GM23338 (cell line): Measurements from ENCODE around the gene FHIT. TPM values are rescaled to one million over a fixed set of nuclear protein-coding genes. Genes with fewer than 3 reads are reported as not detected.

Experiments used
- ATAC-seq: fragments of 200-7000 bp; cut with Tn5 transposase; 3 replicates; pipeline ENCODE4 v1.9.1; 2020
- DNase-seq: peaks from one replicate; pipeline ENCODE4 v3.0.0-alpha.2; 2015; ENCODE audit warnings: low spot score
- H2AFZ ChIP-seq: fragments of 200-600 bp; sonication (generic); 2 replicates; pipeline ENCODE4 v1.8.0; 2016; ENCODE audit warnings: antibody characterized with exemption, mild to moderate bottlenecking, moderate library complexity
- H3F3A ChIP-seq: fragments of 200-600 bp; sonication (generic); replicated peaks from 2 replicates; pipeline ENCODE4 v1.8.0; 2017; ENCODE audit warnings: antibody characterized with exemption, mixed run types, low read depth
- H3K27ac ChIP-seq: fragments of 200-600 bp; sonication (generic); 2 replicates; pipeline ENCODE4 v1.6.1; 2016; ENCODE audit warnings: low read depth
- H3K27me3 ChIP-seq: fragments of 200-600 bp; sonication (generic); 2 replicates; pipeline ENCODE4 v1.8.0; 2016; ENCODE audit warnings: mild to moderate bottlenecking, mixed run types, moderate library complexity; ENCODE audit not compliant: insufficient read depth
- H3K36me3 ChIP-seq: fragments of 200-600 bp; sonication (generic); 2 replicates; pipeline ENCODE4 v1.8.0; 2016; ENCODE audit warnings: mild to moderate bottlenecking; ENCODE audit not compliant: insufficient read depth
- H3K4me1 ChIP-seq: fragments of 200-600 bp; sonication (generic); 2 replicates; pipeline ENCODE4 v1.8.0; 2016; ENCODE audit warnings: mild to moderate bottlenecking, moderate library complexity; ENCODE audit not compliant: insufficient read depth
- H3K4me2 ChIP-seq: fragments of 200-600 bp; sonication (generic); 2 replicates; pipeline ENCODE4 v1.7.1; 2017; ENCODE audit warnings: mixed run types
- H3K4me3 ChIP-seq: fragments of 200-600 bp; sonication (generic); 2 replicates; pipeline ENCODE4 v1.6.1; 2016; ENCODE audit warnings: mixed run types
- H3K79me2 ChIP-seq: fragments of 200-600 bp; sonication (generic); replicated peaks from 2 replicates; pipeline ENCODE4 v1.8.0; 2017; ENCODE audit warnings: mild to moderate bottlenecking; ENCODE audit not compliant: insufficient read depth
- H3K9me2 ChIP-seq: fragments of 200-600 bp; sonication (generic); 2 replicates; pipeline ENCODE4 v1.8.0; 2017; ENCODE audit not compliant: insufficient read depth
- H4K20me1 ChIP-seq: fragments of 200-600 bp; sonication (generic); replicated peaks from 2 replicates; pipeline ENCODE4 v1.8.0; 2017; ENCODE audit warnings: mild to moderate bottlenecking; ENCODE audit not compliant: insufficient read depth
- H3K27ac Mint-ChIP-seq: 2 replicates; pipeline ENCODE4 v1.8.0; 2020; ENCODE audit warnings: inconsistent platforms, mild to moderate bottlenecking, moderate library complexity, mixed read lengths
- H3K27me3 Mint-ChIP-seq: 3 replicates; pipeline ENCODE4 v1.8.0; 2022; ENCODE audit warnings: low read depth, mild to moderate bottlenecking, moderate library complexity, mixed read lengths, inconsistent platforms; ENCODE audit not compliant: insufficient read depth, poor library complexity
- H3K36me3 Mint-ChIP-seq: 3 replicates; pipeline ENCODE4 v1.8.0; 2021; ENCODE audit warnings: low read depth, mild to moderate bottlenecking, inconsistent platforms, moderate library complexity, mixed read lengths
- H3K4me1 Mint-ChIP-seq: 3 replicates; pipeline ENCODE4 v1.8.0; 2020; ENCODE audit warnings: mild to moderate bottlenecking, inconsistent platforms, mixed read lengths
- H3K4me3 Mint-ChIP-seq: 3 replicates; pipeline ENCODE4 v1.8.0; 2021; ENCODE audit warnings: moderate library complexity, mild to moderate bottlenecking, inconsistent platforms, mixed read lengths
- H3K9me3 Mint-ChIP-seq: 3 replicates; pipeline ENCODE4 v1.8.0; 2020; ENCODE audit warnings: moderate library complexity, mild to moderate bottlenecking, inconsistent platforms, mixed read lengths
- CREB1 ChIP-seq: fragments of 250-450 bp; sonication (Bioruptor Pico); IDR thresholded peaks from 2 replicates; pipeline ENCODE4 v1.5.0; 2020; ENCODE audit warnings: low read depth, mild to moderate bottlenecking, moderate library complexity
- EZH2 ChIP-seq: fragments of 200-600 bp; sonication (generic); IDR thresholded peaks from one replicate; pipeline ENCODE4 v1.8.0; 2017; ENCODE audit warnings: antibody characterized with exemption, mild to moderate bottlenecking, low read depth; ENCODE audit not compliant: unreplicated experiment
- EZH2phosphoT487 ChIP-seq: fragments of 200-600 bp; sonication (generic); IDR thresholded peaks from one replicate; pipeline ENCODE4 v1.8.1; 2018; ENCODE audit warnings: antibody characterized with exemption; ENCODE audit not compliant: unreplicated experiment
- NANOG ChIP-seq: IDR thresholded peaks from 2 replicates; pipeline ENCODE4 v1.6.1; 2016; ENCODE audit warnings: antibody characterized with exemption, borderline replicate concordance
- POLR2AphosphoS5 ChIP-seq: IDR thresholded peaks from 2 replicates; pipeline ENCODE4 v1.6.1; 2016; ENCODE audit warnings: antibody characterized with exemption, low read depth
- STAT1 ChIP-seq: IDR thresholded peaks from one replicate; pipeline ENCODE4 v1.6.1; 2016; ENCODE audit warnings: antibody characterized with exemption; ENCODE audit not compliant: unreplicated experiment
- ZNF114 ChIP-seq: fragments of 250-450 bp; sonication (Bioruptor Pico); IDR thresholded peaks from 2 replicates; pipeline ENCODE4 v1.5.0; 2020; ENCODE audit warnings: mild to moderate bottlenecking, moderate library complexity
- ZNF331 ChIP-seq: fragments of 250-450 bp; sonication (Bioruptor Pico); IDR thresholded peaks from 2 replicates; pipeline ENCODE4 v1.5.0; 2020; ENCODE audit warnings: low read depth, mild to moderate bottlenecking, moderate library complexity
- ZNF462 ChIP-seq: fragments of 250-450 bp; sonication (Bioruptor Pico); IDR thresholded peaks from 2 replicates; pipeline ENCODE4 v1.5.0; 2020; ENCODE audit warnings: mild to moderate bottlenecking, moderate library complexity
- polyA plus RNA-seq: library from polyadenylated mRNA; unstranded; fragments of >200 nt; fragmentation: Nextera tagmentation; extraction: Ambion mirVana; gene quantifications from 2 replicates; pipeline ENCODE4 v1.2.1, GENCODE V29; 2016
- total RNA-seq: library from RNA; depleted of rRNA; stranded (reverse); fragments of >200 nt; shearing (Covaris generic); gene quantifications from 2 replicates; pipeline ENCODE4 v1.2.3, GENCODE V29; 2014
- TF ChIP-seq, protein P1 (sequence below), 2 experiments: fragments of 200-600 bp in 1 of 2; sonication (generic) in 1 of 2; conservative IDR thresholded peaks; 2 replicates each; pipeline versions ENCODE4 v1.5.1 to v1.6.1; 2016 to 2017; ENCODE audit warnings: antibody characterized with exemption in 2 of 2, low read depth in 2 of 2, mild to moderate bottlenecking in 2 of 2, moderate library complexity in 1 of 2
- TF ChIP-seq, protein P2 (sequence below): IDR thresholded peaks from 2 replicates; pipeline ENCODE4 v1.6.1; 2016; ENCODE audit warnings: antibody characterized with exemption

FHIT gene
- total and polyA plus RNA-seq, 2 experiments from 2014 or later, result 3.0 to 8.3 TPM

DNA sequence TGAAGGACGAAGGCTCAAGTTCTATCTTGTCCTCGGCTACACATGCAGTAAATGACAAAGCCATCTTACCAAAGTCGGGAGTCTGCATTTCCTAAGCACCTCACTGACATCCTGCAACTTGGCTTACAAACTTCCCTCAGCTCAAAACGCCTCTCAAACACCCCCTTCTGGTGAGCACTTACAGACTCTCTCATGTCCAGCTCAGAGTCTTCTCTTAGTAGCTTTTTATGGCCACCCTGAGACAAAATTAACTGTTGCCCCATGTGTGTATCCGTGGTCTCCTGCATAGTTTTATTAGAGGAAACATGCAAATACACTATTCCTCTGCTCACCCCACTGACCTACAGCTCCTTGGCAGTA, 819.7 kb downstream of the FHIT start:
- H3K27ac Mint-ChIP-seq, result peak overlapping the region; percentile 40; the same call in 1 of the 2 replicates
- H3F3A ChIP-seq, result no peaks in the 10 kb centered on the region
- H3K9me2 ChIP-seq, result peaks cover 3% of the 10 kb centered on the region
- no peaks in the 10 kb centered on the region for H3K27me3 Mint-ChIP-seq
- no peak overlapping the region for H3K4me2 ChIP-seq
- peaks cover 10% of the 10 kb centered on the region; the same call in 2 of the 3 replicates for H3K4me1 Mint-ChIP-seq
- no peak overlapping the region for H3K4me3 ChIP-seq
- no peaks in the 10 kb centered on the region for H3K79me2 ChIP-seq
- TF ChIP-seq, protein P1, sequence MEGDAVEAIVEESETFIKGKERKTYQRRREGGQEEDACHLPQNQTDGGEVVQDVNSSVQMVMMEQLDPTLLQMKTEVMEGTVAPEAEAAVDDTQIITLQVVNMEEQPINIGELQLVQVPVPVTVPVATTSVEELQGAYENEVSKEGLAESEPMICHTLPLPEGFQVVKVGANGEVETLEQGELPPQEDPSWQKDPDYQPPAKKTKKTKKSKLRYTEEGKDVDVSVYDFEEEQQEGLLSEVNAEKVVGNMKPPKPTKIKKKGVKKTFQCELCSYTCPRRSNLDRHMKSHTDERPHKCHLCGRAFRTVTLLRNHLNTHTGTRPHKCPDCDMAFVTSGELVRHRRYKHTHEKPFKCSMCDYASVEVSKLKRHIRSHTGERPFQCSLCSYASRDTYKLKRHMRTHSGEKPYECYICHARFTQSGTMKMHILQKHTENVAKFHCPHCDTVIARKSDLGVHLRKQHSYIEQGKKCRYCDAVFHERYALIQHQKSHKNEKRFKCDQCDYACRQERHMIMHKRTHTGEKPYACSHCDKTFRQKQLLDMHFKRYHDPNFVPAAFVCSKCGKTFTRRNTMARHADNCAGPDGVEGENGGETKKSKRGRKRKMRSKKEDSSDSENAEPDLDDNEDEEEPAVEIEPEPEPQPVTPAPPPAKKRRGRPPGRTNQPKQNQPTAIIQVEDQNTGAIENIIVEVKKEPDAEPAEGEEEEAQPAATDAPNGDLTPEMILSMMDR (conservative IDR thresholded peaks at IDR 0.05; ENCODE audit: low read depth in 2 of 2), result peak; percentile 54 to 69
- TF ChIP-seq STAT1 (no peak), ZNF114 (CRISPR knock-in tag) (no peak), EZH2phosphoT487 (no peak)
- H3K36me3 Mint-ChIP-seq, result no peaks in the 10 kb centered on the region
- H3K27ac ChIP-seq, result no peak overlapping the region
- H3K27me3 ChIP-seq, result no peaks in the 10 kb centered on the region
- no peak overlapping the region for H2AFZ ChIP-seq
- no peaks in the 10 kb centered on the region for H3K9me3 Mint-ChIP-seq
- peak; percentile 93 for ATAC-seq
- H3K4me3 Mint-ChIP-seq, result no peak overlapping the region
- no peaks in the 10 kb centered on the region for H3K36me3 ChIP-seq
- peak; percentile 78 for DNase-seq
- H4K20me1 ChIP-seq, result no peaks in the 10 kb centered on the region
- H3K4me1 ChIP-seq, result peaks cover 5% of the 10 kb centered on the region; the same call in 1 of the 2 replicates

DNA sequence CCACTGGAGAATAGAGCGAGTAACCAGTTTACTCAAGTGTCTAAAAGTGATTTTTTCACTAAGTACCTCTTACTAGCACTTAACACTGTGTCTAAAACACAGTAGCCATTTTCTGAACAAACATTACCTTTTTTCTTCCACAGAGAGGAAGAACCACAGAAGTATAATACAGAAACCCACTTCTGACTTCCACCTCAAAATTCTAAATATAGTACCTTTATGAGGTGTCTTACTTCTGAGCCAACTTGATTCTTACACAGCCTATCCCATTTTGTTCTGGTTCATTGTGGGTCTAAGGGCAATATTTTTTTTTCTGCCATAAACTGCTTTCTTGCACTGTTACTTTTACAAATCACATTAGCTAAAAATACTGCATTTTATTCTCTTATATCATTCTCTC, 821.0 kb downstream of the FHIT start:
- Mint-ChIP-seq H3K4me1 (peaks cover 10% of the 10 kb centered on the region; the same call in 2 of the 3 replicates), H3K36me3 (no peaks in the 10 kb centered on the region), H3K27me3 (no peaks in the 10 kb centered on the region), H3K4me3 (no peak overlapping the region), H3K9me3 (no peaks in the 10 kb centered on the region), H3K27ac (no peak overlapping the region)
- H3K27me3 ChIP-seq, result no peaks in the 10 kb centered on the region
- H3K4me3 ChIP-seq, result no peak overlapping the region
- ATAC-seq (no peak), DNase-seq (no peak)
- H3K4me2 ChIP-seq, result no peak overlapping the region
- no peaks in the 10 kb centered on the region for H3K36me3 ChIP-seq
- H3K79me2 ChIP-seq, result no peaks in the 10 kb centered on the region
- H3K27ac ChIP-seq, result no peak overlapping the region
- H2AFZ ChIP-seq, result no peak overlapping the region
- H4K20me1 ChIP-seq, result no peaks in the 10 kb centered on the region
- H3K9me2 ChIP-seq, result peaks cover 5% of the 10 kb centered on the region
- no peaks in the 10 kb centered on the region for H3F3A ChIP-seq
- peaks cover 5% of the 10 kb centered on the region; the same call in 1 of the 2 replicates for H3K4me1 ChIP-seq
- no peak for TF ChIP-seq ZNF331 (CRISPR knock-in tag)
- no peak for TF ChIP-seq STAT1
- no peak for TF ChIP-seq EZH2phosphoT487
- TF ChIP-seq, protein P1 (conservative IDR thresholded peaks at IDR 0.05; ENCODE audit: low read depth in 2 of 2), result no peak
- TF ChIP-seq, protein P2, sequence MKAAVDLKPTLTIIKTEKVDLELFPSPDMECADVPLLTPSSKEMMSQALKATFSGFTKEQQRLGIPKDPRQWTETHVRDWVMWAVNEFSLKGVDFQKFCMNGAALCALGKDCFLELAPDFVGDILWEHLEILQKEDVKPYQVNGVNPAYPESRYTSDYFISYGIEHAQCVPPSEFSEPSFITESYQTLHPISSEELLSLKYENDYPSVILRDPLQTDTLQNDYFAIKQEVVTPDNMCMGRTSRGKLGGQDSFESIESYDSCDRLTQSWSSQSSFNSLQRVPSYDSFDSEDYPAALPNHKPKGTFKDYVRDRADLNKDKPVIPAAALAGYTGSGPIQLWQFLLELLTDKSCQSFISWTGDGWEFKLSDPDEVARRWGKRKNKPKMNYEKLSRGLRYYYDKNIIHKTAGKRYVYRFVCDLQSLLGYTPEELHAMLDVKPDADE, result no peak
- TF ChIP-seq ZNF462 (CRISPR knock-in tag), result no peak
- no peak for TF ChIP-seq CREB1 (CRISPR knock-in tag)
- no peak for TF ChIP-seq POLR2AphosphoS5
- TF ChIP-seq EZH2, result no peak
- no peak for TF ChIP-seq NANOG
